ENCODE data around the gene WASHC2A.

- TF ChIP-seq CTCF (IDR thresholded peaks at IDR 0.05), result no peak
- no peak for TF ChIP-seq POLR2A (IDR thresholded peaks at IDR 0.05)
These were observed 22.7 kb upstream of the WASHC2A start for GRCh38 chr10:50044941-50045664.
